Hematopoietic multipotent progenitor cell treated with erythropoietin and hydrocortisone succinate and interleukin-3 and kit ligand, for 4 days (in vitro differentiated cells): ENCODE measurements around the gene RIMS4.
"Not testable (repeated sequence)": the region's sequence is repeated elsewhere in the genome, so short reads cannot be mapped to it uniquely, and the experiment has no call there.

Experiments
- DNase-seq: peaks from one replicate; pipeline ENCODE4 v3.0.0-alpha.2; 2015

The RIMS4 gene

DNA sequence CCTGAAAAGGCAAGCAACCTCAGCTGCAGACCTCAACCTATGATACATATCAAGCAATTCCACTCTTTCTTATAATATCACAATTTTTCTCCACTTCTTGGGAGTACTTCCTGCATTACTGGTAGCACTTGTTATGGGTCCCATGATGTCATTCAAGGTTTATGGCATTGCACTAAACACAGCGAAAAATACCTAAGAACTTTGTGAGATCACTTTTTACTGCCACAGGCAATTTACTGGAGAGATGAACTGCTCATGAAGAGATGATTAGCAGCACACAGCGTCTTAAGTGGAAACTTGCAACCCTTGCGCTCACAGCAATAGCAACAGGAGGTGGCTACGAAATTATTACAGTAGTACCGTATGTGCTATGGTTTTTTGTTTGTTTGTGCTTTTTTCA lies 19.3 kb upstream of the RIMS4 start:
- no peak for DNase-seq

DNA sequence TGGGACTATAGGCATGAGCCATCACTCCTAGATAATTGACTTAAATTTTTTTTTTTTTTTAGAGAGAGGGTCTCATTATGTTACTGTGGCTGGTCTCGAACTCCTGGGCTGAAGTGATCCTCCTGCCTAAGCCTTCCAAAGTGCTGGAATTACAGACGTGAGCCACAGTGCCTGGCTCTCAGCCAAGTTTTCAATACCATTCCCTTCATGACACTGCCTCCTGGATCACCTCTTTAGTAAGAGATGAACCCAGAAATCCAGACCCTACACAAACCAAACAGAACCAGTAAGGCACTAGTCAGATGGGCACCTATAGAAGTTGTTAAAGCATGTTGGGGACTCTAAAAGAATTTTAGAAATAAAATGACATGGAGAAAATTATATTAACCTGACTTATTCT lies 18.3 kb upstream of the RIMS4 start:
- DNase-seq, result no peak

DNA sequence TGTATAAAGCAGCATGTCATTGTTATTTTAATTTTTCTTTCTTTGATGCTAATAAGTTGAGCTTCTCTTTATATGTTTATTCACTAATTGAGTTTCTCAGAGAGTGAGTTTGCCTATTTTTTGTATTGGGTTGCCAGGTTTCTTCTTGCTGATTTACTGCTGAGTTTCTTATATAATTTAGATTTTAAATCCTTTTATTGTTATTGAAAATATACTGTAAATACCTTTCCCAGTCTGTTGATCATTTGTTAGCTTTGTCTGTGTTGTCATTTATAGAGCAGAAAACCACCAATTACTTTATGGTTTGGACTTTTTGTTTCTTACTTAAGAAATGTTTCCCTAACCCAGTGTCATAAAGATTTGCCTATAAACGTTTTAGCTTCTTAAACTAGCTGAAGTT lies 17.1 kb upstream of the RIMS4 start:
- DNase-seq, result no peak

DNA sequence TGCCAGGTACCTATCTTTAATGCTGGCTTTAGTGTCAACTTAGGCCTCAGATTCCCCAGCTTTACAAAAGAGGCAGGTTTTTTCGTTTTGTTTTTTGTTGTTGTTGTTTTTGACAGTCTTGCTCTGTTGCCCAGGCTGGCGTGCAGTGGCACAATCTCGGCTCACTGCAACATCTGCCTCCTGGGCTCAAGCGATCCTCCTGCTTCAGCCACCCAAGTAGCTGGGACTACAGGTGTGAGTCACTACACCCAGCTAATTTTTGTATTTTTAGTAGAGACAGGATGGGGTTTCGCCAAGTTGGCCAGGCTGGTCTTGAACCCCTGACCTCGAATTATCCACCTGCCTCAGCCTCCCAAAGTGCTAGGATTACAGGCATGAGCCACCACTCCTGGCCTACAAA lies 11.2 kb upstream of the RIMS4 start:
- DNase-seq, result not testable (repeated sequence)

DNA sequence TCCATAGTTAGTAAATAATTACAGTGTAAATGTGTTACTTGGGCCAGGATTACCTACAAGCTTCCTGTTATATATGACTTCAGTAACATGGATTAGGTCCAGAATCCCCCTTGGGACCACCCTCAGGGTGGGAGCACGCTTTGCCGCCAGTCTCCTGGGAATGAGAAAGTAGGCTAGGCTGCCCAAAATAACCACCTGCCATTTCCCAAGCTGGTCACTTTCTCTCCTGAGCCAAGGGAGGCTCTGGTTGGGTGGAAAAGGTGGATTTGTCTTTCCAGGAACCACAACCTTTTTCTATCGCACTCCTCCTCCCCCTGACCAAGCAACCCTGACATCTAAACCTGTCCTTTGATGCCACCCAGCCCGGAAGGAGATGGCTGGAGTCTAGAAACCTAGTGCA lies 9.6 kb upstream of the RIMS4 start:
- no peak for DNase-seq

DNA sequence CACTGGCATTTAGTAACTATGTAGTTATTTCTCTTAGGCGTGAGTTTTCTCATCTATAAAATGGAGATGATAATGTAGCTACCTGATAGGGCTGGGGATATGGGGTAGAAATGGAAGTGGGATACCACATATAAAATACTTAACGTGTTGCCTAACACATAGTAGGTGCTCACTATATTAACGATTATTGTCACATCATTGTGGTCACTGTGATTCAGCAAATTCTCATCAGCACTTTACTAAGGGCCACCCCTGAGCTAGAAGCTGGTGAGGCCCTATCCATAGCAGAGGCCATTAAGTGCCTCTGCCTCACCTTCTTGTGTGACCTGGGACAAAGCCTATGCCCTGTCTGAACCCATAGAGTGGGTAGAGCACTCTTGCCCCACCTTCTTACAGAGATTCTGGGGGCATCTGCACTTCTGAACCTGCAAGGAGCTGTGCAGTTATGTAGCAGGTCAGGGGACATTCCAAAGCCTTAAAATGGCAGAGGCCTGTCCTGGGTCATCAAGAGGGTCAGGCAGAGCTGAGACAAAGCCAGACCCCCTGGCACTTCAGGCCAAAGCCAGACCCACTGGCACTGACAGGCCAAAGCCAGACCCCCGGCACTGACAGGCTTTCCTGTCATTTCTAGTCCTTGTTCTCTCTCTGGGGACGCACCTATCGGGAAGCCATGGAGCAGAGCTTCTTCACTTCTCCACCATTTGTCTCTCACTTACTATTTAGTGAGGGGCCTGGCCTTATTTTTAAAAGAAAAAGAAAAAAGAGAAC lies 7.0 kb upstream of the RIMS4 start:
- no peak for DNase-seq

DNA sequence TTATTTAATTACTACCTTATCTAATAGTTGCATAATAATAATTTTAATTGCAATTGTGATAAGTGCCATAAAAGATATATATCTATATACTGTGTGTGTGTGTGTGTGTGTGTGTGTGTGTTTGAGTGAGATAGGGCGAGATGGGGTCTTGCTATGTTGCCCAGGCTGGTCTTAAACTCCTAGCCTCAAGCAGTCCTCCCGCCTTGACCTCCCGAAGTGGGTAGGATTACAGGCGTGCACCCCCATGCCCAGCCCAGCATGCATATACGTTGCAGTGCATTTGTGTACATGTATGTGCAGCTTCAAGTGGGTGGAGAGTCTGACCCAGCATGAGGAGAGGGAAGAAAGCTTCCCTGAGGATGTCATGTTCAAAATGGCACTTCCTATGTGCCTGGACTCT lies 4.6 kb upstream of the RIMS4 start:
- no peak for DNase-seq

DNA sequence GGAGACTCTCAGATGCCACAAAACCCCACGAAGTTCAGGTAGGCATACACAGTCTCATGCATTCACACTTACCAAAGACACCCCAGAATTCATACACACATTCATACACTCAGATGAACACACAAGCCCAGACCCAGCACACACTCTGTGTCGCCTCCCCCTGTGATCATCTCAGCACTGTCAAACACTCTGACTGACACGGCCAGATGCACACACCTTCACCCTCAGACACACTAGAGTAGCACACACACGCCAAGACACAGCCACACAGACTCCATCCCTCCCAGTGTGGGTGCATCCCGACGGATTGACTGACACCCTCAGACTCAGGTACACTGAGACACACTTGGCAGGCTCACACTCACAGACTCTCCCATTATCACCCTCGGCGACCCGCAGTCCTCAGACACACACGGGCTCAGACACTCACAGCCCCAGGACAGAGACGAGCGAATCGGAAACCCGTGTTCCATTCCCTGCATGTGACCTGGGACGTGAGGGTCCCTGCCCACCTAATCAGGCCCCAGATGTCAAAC lies 872 bp upstream of the RIMS4 start:
- no peak for DNase-seq

DNA sequence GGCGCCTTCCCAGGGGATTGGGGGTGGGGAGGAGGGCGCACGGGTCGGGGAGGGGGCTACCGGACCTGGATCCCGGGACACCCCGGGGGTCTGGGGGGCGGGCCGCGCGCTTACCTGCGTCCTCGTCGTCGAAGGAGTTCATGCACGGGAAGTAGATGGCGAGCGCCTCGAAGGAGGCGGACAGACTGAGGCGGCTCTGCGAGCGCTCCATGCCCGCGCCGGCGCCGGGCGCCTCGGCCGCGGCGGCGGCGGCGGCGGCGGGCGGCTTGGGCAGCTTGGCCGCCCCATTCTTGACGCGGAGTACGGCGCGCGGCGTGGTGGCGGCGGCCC lies 320 bp downstream of the RIMS4 start:
- DNase-seq, result peak; percentile 15

DNA sequence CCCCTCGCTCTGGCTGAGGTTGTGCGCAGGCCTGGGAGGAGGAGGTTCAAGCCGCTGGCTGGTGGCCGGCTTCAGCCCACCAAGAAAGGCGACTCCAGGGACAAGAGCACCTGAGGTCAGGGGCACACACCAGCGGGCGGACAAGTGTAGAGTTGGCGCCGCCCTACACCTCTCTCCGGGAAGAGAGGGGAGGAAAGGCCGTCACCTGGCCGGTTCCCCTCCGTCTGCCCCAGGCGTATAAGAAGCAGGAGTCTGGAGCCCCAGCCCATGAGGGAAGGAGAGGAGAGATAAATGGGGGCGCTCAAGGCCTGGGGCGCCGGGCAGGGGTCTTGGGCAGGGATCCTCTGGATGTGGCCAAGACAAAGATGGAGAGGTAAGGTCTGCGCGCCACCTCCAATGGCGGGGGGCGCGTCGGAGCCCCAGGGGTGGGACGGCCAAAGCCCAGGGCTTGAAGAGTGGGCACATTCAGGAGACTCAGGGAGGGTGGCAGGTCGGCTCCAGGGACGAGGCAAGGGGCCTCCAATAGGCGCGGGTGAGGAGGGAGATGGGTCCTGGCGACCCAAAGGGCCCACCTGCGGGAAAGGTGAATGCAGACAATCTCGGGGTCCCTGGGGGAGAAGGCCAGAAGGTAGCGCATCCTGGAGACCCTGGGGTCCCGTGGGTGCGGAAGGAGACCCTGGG lies 826 bp downstream of the RIMS4 start:
- no peak for DNase-seq

DNA sequence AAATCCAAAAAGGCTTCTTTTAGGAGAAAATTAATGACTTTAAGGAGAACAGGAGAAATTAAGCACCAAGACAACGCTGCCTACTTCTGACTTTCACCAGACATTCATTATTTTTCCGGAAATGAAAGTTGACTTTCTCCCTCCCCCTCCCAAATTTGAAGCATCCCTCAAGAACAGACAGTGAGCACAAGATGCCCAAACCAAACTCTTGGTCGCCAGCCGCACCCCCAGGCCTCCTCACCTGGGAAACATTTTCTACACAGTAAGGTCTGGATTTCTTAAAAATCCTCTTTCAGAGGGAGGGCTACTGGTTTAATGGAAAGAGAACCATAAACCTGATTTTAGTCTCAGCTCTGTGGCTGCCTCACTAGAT lies 2.7 kb downstream of the RIMS4 start:
- DNase-seq, result no peak

DNA sequence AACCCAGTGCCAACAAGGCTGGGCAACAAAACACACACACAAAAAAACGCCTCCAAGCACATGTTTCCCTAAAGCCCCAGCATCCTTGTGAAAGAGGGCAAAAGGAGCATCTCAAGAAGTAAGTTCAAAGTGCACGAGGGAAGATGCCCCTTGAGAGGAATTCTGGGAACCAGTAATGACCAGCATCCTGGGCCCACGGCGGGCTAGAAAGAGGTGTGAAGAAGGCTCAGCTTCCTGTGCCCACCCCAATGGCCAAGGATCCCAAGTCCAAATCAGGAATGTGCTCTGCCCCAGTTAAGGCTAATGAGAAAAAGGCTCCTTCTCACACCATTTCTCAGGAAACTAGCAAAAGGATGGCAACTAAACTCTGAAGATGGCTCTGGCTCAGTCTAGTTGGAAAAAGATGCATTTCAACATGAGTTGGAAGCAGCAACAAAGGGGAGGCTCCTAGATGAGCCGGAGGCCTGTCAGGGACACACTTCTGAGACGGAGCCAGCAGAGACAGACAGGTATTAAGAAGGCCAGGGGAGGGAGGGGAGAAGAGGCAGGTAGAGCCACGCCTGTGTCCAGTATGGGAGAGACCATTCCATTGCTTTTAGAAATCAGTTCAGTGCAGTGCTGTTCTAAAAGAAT lies 3.2 kb downstream of the RIMS4 start:
- no peak for DNase-seq

DNA sequence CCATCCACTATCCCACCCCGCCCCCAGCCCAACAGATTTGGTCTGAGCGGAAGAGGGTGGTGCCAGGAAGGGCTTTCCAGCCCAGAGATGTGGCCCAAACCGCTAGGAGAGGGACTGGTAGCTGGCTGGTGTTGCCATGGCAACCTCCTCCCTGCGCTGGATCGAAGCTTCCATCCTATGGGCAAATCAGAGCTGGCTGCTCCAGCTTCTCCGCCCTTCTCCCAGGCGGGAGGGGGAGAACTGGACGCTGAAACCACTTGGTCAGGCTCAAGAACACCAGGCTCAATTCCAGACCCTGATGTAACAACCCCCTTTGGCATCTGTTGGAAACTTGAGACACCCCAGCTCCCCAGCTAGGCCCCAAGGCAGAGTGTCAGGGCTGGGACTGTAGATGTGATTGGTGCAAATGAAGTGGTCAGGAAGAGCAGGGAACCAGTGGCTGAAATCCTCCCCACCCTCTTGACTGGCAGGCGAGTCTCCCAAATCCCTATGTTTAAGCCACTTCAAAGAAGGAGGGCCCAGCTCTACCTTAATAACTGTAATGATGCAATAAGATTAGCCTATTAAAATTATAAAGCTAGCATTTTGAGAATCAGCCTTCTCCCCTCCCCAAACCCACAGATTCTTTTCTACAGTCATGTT lies 4.2 kb downstream of the RIMS4 start:
- DNase-seq, result no peak

DNA sequence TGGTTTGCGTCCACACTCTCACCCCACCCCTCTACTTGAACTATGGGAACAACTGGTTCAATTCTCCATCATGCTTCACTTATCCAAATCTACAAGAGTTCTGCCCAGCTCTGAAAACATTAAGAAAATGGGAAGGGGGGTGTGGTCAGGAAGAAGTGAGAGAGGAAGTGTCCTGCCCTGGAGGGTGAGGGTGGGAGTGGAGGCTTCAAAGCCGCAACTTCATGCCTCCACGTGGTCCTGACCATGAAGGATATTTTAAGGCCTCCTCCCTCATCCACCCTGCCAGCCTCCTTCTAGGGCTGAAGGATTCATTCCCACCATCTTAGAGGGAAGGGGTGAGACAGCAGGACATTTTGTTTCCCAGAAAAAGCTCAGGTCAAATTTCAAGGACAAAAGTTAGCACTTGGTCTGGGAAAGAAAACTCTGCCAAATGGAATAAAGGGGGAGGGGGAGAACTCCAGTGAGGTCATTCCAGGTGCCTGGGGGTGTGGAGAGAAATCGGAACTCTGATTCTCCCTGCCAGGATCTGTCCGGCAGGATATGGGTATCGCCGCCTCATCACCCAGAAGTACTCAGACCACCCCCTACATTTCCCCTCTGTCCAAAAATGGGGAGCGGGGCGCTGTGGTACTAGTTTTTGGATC lies 4.9 kb downstream of the RIMS4 start:
- DNase-seq, result no peak

DNA sequence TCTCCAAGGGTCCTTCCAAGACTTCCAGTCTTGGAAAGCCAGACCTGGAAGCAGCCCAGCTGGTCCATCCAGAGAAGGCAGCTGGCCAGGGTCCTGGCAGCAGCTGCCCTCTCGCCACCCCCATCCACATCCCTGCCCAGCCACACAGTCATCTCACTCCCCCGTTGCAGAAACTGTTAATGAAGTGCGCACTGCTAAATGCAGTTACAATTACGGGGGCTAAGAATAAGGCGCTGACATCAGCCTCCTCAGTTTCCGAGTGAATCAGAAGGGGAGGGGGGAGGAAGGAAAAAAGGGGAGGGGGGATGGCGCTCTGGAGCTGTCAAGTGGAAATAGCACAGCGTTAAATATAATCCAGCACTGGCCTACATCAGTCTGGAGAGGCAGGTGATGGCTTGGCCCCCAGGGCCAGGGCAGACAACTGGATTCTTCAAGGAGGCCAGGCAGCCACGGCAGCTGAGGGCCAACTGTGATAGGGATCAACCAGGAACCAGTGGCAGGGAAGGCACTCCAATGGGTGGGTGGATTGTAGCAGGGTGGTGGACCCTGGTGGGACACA lies 6.9 kb downstream of the RIMS4 start:
- no peak for DNase-seq

DNA sequence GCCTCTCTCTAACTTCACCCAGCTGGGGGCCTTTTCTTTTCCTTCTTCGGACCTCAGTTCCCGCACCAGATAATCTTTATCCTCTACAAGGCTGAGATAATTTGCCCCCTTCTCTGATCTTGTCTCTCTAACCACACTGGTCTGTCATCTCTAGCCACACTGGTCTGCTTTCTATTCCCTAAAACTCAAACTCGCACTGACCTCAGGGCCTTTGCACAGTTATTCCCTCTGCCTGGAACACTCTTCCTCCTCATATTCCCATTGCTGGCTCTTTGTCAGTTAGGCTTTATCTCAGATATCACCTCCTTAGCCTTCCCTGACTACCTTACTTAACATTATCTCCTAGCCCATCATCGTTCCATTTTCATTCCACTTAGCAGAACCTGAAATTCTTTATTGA lies 7.6 kb downstream of the RIMS4 start:
- DNase-seq, result no peak

DNA sequence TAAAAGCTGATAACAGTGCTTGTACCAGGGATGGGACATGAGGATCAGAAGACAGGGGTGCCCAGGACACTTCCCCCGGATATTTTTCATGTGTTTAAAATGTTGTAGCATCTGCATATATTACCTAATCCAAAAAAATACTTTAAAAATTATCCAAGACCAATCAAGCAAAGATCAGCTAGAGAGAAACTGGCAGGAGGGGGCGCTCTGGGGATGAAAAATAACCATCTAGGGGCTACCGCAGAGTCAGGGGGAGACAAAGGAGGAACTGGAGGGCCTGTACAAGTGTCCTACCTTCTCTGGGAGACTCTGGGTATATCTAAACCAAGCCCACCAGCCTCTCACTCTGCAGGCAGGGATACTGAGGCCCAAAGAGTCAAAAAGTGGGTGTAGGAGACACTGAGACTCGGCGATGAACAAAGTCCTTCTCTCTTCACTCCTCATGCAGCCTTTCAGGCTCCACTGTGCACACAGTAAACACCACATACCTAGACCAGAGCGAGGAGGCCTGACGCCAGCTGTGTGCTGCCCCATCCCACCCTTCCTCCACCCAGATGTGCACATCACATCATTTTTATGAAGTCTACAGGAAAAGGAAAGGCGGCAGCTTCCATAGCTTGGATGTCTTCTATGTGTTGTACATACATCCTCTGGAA lies 9.8 kb downstream of the RIMS4 start:
- peak; percentile 30 for DNase-seq

DNA sequence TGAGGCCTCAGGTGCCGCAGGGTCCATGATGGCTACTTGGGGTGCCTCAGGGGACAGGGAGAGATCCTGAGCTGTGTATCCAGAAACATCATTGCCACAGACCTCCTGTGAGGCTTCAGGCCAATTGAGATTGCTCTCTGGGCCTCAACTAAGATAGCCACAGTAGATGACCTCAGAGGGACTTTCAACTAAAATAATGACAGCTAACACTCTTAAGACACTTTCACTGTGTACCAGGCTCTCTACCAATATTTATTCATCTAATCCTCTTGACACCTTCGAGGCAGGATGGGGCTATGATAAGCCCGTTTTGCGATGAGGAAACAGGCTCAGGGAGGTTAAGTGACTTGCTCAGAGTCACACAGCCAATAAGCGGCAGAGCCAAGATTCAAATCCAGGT lies 10.7 kb downstream of the RIMS4 start:
- DNase-seq, result no peak

DNA sequence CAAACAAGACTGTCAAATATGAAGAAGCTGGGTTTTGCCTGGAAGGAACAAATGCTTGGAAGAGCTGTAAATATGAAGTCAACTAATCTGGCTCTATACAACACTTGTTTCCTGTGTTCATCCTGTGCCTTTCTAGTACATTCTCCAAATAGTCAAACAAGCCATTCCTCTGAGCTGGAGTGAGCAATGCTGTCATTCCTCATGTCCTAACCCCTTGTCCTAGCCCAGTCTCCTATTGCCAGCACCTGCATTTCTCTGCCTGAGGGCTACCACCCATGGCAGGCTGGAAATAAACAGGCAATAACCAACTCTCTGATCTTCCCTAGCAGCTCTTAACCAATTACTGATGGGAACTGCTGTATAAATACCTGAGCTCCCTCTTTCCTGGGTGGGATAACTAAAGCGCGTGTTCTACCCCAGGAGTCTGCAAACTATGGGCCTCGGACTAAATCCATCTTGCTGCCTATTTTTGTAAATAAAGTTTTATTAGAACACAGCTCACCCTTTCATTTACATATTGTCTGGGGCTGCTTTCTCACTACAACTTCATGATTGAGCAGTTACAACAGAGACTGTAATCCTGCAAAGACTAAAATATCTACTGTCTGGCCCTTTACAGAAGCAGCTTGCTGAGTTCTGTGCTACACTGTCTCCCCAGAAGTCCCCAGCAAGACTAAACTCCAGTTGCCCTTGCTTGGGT lies 13.4 kb downstream of the RIMS4 start:
- no peak for DNase-seq

DNA sequence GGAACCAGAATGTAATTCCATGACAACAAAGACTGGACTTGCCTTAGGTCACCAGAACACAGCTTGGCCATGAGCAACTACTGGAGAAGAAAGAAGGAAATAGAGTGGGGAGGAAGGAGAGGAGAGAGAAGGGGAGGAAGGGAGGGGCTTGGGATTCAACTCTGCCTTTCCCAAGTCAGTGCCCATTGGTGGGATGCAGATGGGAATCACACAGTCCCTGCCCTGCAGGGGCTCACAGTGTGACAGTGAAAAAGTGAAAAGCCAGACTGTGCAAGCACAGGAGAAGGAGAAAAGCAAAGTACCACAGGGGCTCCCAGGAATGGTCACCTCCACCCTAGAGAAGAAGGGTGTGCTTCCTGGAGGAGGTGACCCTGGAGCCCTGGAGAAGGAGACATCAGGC lies 14.0 kb downstream of the RIMS4 start:
- DNase-seq, result no peak

DNA sequence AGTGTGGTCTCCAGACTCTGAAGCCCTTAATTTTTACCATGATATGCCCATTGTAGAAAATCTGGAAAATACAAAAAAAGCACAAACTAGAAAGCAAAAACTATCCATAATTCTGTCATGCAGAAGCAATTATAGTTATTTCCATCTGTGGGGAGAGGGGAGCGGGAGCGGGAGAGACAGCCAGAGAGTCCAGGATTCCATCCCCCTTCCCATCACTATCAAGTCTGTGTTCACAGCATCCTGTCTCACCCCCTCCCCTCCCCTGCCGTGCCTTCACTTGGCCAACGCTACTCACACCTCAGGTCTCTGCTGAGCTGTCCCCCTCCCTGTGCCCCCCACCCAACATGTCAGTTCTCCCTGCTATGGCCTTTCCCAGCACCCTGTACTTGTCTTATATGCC lies 14.5 kb downstream of the RIMS4 start:
- no peak for DNase-seq

DNA sequence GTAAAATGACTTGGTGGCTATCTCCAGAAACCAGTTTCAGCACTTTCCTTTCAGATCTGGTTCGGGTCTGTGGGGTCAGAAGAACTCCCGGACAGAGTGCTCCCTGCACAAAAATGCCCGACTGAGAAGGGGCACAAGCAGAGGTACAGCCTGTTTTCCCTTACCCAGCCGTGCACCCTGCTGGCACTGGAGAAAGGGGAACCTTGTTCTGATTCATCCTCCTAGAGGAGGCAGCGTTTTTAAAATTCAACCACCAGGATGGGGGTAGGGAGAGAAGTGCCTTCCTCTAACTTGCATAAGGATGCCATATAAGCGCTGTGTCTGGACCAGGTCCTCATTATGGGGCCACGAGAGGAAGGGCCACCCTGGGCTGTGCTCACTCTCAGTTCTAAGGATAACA lies 17.6 kb downstream of the RIMS4 start:
- no peak for DNase-seq
